H9 (cell line): ENCODE measurements around the gene POLR2A. TPM values are rescaled to one million over a fixed set of nuclear protein-coding genes. Genes with fewer than 3 reads are reported as not detected.

Experiments used
- DNase-seq: peaks from one replicate; pipeline ENCODE4 v3.0.0-alpha.2; 2017
- H2AFZ ChIP-seq: one replicate; pipeline ENCODE4 v1.6.1; 2013; ENCODE audit warnings: mild to moderate bottlenecking, low read length, control low read depth, moderate library complexity
- H2AK5ac ChIP-seq: 2 replicates; pipeline ENCODE4 v1.6.1; 2013; ENCODE audit warnings: low read length, control low read depth, mixed read lengths; ENCODE audit not compliant: insufficient read length
- H2BK120ac ChIP-seq: one replicate; pipeline ENCODE4 v1.6.1; 2013; ENCODE audit warnings: low read depth, mild to moderate bottlenecking, low read length, control low read depth, inconsistent platforms; ENCODE audit not compliant: poor library complexity, severe bottlenecking
- H2BK12ac ChIP-seq: 2 replicates; pipeline ENCODE4 v1.6.1; 2013; ENCODE audit warnings: low read length, control low read depth, mixed read lengths, low read depth; ENCODE audit not compliant: insufficient read length
- H2BK15ac ChIP-seq: 2 replicates; pipeline ENCODE4 v1.6.1; 2013; ENCODE audit warnings: low read depth, low read length, control low read depth
- H2BK20ac ChIP-seq: one replicate; pipeline ENCODE4 v1.6.1; 2013; ENCODE audit warnings: low read depth, mild to moderate bottlenecking, low read length, control low read depth, inconsistent platforms; ENCODE audit not compliant: poor library complexity, severe bottlenecking
- H2BK5ac ChIP-seq: 2 replicates; pipeline ENCODE4 v1.6.1; 2013; ENCODE audit warnings: low read length, control low read depth, mixed read lengths; ENCODE audit not compliant: insufficient read length
- H3K14ac ChIP-seq: 2 replicates; pipeline ENCODE4 v1.6.1; 2013; ENCODE audit warnings: low read length, control low read depth; ENCODE audit not compliant: insufficient read depth
- H3K18ac ChIP-seq: 2 replicates; pipeline ENCODE4 v1.6.1; 2013; ENCODE audit warnings: low read depth, mild to moderate bottlenecking, mixed read lengths, low read length, control low read depth; ENCODE audit not compliant: insufficient read length
- H3K23ac ChIP-seq: 2 replicates; pipeline ENCODE4 v1.6.1; 2013; ENCODE audit warnings: low read length, control low read depth, mixed read lengths, low read depth; ENCODE audit not compliant: insufficient read length
- H3K23me2 ChIP-seq: 2 replicates; pipeline ENCODE4 v1.6.1; 2013; ENCODE audit warnings: low read depth, mild to moderate bottlenecking, mixed read lengths, low read length, control low read depth; ENCODE audit not compliant: insufficient read length, poor library complexity, severe bottlenecking
- H3K27ac ChIP-seq: 2 replicates; pipeline ENCODE4 v1.5.1; 2013; ENCODE audit warnings: low read length, control low read depth, mixed read lengths, low read depth; ENCODE audit not compliant: insufficient read length
- H3K27me3 ChIP-seq: 2 replicates; pipeline ENCODE4 v1.6.1; 2013; ENCODE audit warnings: low read length, control low read depth, inconsistent platforms; ENCODE audit not compliant: insufficient read depth
- H3K4ac ChIP-seq: 2 replicates; pipeline ENCODE4 v1.6.1; 2013; ENCODE audit warnings: low read depth, mild to moderate bottlenecking, control low read depth, inconsistent platforms, low read length, moderate library complexity
- H3K4me1 ChIP-seq: 2 replicates; pipeline ENCODE4 v1.6.1; 2013; ENCODE audit warnings: low read length, control low read depth, inconsistent platforms; ENCODE audit not compliant: insufficient read depth
- H3K4me2 ChIP-seq: 2 replicates; pipeline ENCODE4 v1.6.1; 2013; ENCODE audit warnings: low read length, control low read depth, mixed read lengths; ENCODE audit not compliant: insufficient read length, insufficient read depth
- H3K56ac ChIP-seq: 2 replicates; pipeline ENCODE4 v1.6.1; 2013; ENCODE audit warnings: low read depth, mild to moderate bottlenecking, mixed read lengths, low read length, control low read depth; ENCODE audit not compliant: insufficient read length
- H3K79me1 ChIP-seq: 2 replicates; pipeline ENCODE4 v1.6.1; 2013; ENCODE audit warnings: low read depth, mild to moderate bottlenecking, moderate library complexity, low read length, control low read depth, inconsistent platforms; ENCODE audit not compliant: insufficient read depth, poor library complexity, severe bottlenecking
- H3K79me2 ChIP-seq: 2 replicates; pipeline ENCODE4 v1.6.1; 2013; ENCODE audit warnings: low read length, control low read depth, inconsistent platforms; ENCODE audit not compliant: insufficient read depth
- H3K9ac ChIP-seq: 2 replicates; pipeline ENCODE4 v1.6.1; 2013; ENCODE audit warnings: low read length, control low read depth, mixed read lengths; ENCODE audit not compliant: insufficient read length; ENCODE audit errors: extremely low read depth
- H3K9me3 ChIP-seq: one replicate; pipeline ENCODE4 v1.6.1; 2013; ENCODE audit warnings: low read depth, low read length, inconsistent platforms; ENCODE audit not compliant: control insufficient read depth
- H3T11ph ChIP-seq: one replicate; pipeline ENCODE4 v1.6.1; 2013; ENCODE audit warnings: mild to moderate bottlenecking, low read length, control low read depth, inconsistent platforms
- H4K20me1 ChIP-seq: one replicate; pipeline ENCODE4 v1.6.1; 2013; ENCODE audit not compliant: control insufficient read depth, insufficient read length, insufficient read depth
- H4K5ac ChIP-seq: 2 replicates; pipeline ENCODE4 v1.6.1; 2013; ENCODE audit warnings: low read depth, mild to moderate bottlenecking, mixed read lengths, low read length, control low read depth; ENCODE audit not compliant: insufficient read length
- H4K8ac ChIP-seq: replicated peaks from 2 replicates; pipeline ENCODE4 v1.6.1; 2013; ENCODE audit warnings: low read length, control low read depth, mixed read lengths, low read depth; ENCODE audit not compliant: insufficient read length
- H4K91ac ChIP-seq: 2 replicates; pipeline ENCODE4 v1.6.1; 2013; ENCODE audit warnings: low read depth, mild to moderate bottlenecking, moderate library complexity, mixed read lengths, low read length, control low read depth; ENCODE audit not compliant: insufficient read length
- H3K27ac Mint-ChIP-seq, 3 experiments: 2 replicates in 2 of 3; 3 replicates in 1 of 3; pipeline ENCODE4 v1.8.0; 2020 to 2021; ENCODE audit warnings: mixed read lengths in 3 of 3, mild to moderate bottlenecking in 1 of 3, moderate library complexity in 1 of 3
- H3K27me3 Mint-ChIP-seq: 2 replicates; pipeline ENCODE4 v1.8.0; 2021; ENCODE audit warnings: low read depth, mild to moderate bottlenecking, moderate library complexity, mixed read lengths
- H3K36me3 Mint-ChIP-seq, 3 experiments: 2 replicates in 2 of 3; 3 replicates in 1 of 3; pipeline ENCODE4 v1.8.0; 2020 to 2021; ENCODE audit warnings: low read depth in 3 of 3, mixed read lengths in 3 of 3; ENCODE audit not compliant: insufficient read depth in 1 of 3
- H3K4me1 Mint-ChIP-seq, 2 experiments: 2 replicates each; pipeline ENCODE4 v1.8.0; 2020; ENCODE audit warnings: mixed read lengths in 2 of 2
- H3K4me3 Mint-ChIP-seq, 2 experiments: 2 replicates in 1 of 2; 3 replicates in 1 of 2; pipeline ENCODE4 v1.8.0; 2020 to 2021; ENCODE audit warnings: mild to moderate bottlenecking in 2 of 2, mixed read lengths in 2 of 2, moderate library complexity in 1 of 2
- H3K9me3 Mint-ChIP-seq, 2 experiments: 2 replicates in 1 of 2; 3 replicates in 1 of 2; pipeline ENCODE4 v1.8.0; 2020; ENCODE audit warnings: mild to moderate bottlenecking in 2 of 2, mixed read lengths in 2 of 2, moderate library complexity in 1 of 2
- CTCF ChIP-seq: fragments of 200-600 bp; sonication (generic); conservative IDR thresholded peaks from 3 replicates; pipeline ENCODE4 v1.8.0; 2021; ENCODE audit warnings: antibody characterized with exemption, mild to moderate bottlenecking
- WGBS: extraction: QIAGEN DNeasy Blood & Tissue Kit; methylation state at CpG from one replicate; pipeline ENCODE4 v1.1.7; 2013; ENCODE audit warnings: missing lambda C conversion rate, low lambda C conversion rate, mixed read lengths; ENCODE audit not compliant: insufficient read length; ENCODE audit errors: extremely low coverage; 5-methylcytosine and 5-hydroxymethylcytosine counted together
- total RNA-seq: library from RNA; stranded (reverse); gene quantifications from 2 replicates; pipeline ENCODE4 v1.2.1, GENCODE V29; 2021

Gene POLR2A
- total RNA-seq, 1 experiment from 2014 or later = 153 TPM

GRCh38 chr17:7468290-7468689, 15.9 kb upstream of the POLR2A start:
- H2BK20ac ChIP-seq = no peak overlapping the region
- no peak overlapping the region for H2BK15ac ChIP-seq
- no peak for DNase-seq
- H4K91ac ChIP-seq = no peak overlapping the region
- H2BK12ac ChIP-seq = no peak overlapping the region
- H4K8ac ChIP-seq = no peak overlapping the region
- H3K9me3 ChIP-seq = no peaks in the 10 kb centered on the region
- H2BK5ac ChIP-seq = no peak overlapping the region
- no peak overlapping the region for H3T11ph ChIP-seq
- Mint-ChIP-seq H3K9me3 (no peaks in the 10 kb centered on the region), H3K27me3 (no peaks in the 10 kb centered on the region), H3K4me1 (no peaks in the 10 kb centered on the region; a peak in 1 of 4 replicates), H3K27ac (no peak overlapping the region; a peak in 2 of 7 replicates), H3K4me3 (no peak overlapping the region), H3K36me3 (peaks cover 2 to 15% (median 13%) of the 10 kb centered on the region in 3 experiments; a peak in 4 of 7 replicates)
- no peak overlapping the region for H3K9ac ChIP-seq
- H3K27ac ChIP-seq = no peak overlapping the region
- no peak overlapping the region for H3K4me2 ChIP-seq
- H3K79me2 ChIP-seq = no peaks in the 10 kb centered on the region
- no peak overlapping the region for H2BK120ac ChIP-seq
- H3K4ac ChIP-seq = no peak overlapping the region
- H2AFZ ChIP-seq = no peak overlapping the region
- no peaks in the 10 kb centered on the region for H3K27me3 ChIP-seq
- H3K18ac ChIP-seq = no peak overlapping the region
- no peak overlapping the region for H3K14ac ChIP-seq
- peaks cover 2% of the 10 kb centered on the region for H4K20me1 ChIP-seq
- no peak overlapping the region for H3K23ac ChIP-seq
- H3K4me1 ChIP-seq = no peaks in the 10 kb centered on the region; the same call in 1 of the 2 replicates
- no CpG with 5 or more reads among the region's 11 CpGs for WGBS
- TF ChIP-seq CTCF = no peak
- no peak overlapping the region for H2AK5ac ChIP-seq
- no peaks in the 10 kb centered on the region for H3K23me2 ChIP-seq
- H3K79me1 ChIP-seq = no peaks in the 10 kb centered on the region
- no peak overlapping the region for H3K56ac ChIP-seq
- H4K5ac ChIP-seq = no peak overlapping the region
